NOMO-1 treated with DMSO at 0.1 percent for 48 hours (cell line): ENCODE measurements around the gene LRIT1.
"Not testable (repeated sequence)": the region's sequence is repeated elsewhere in the genome, so short reads cannot be mapped to it uniquely, and the experiment has no call there.

Source experiments
- DNase-seq: peaks from one replicate; lab custom pipeline; 2025; ENCODE audit not compliant: unreplicated experiment; lab: John Stamatoyannopoulos, UW

Gene LRIT1, protein sequence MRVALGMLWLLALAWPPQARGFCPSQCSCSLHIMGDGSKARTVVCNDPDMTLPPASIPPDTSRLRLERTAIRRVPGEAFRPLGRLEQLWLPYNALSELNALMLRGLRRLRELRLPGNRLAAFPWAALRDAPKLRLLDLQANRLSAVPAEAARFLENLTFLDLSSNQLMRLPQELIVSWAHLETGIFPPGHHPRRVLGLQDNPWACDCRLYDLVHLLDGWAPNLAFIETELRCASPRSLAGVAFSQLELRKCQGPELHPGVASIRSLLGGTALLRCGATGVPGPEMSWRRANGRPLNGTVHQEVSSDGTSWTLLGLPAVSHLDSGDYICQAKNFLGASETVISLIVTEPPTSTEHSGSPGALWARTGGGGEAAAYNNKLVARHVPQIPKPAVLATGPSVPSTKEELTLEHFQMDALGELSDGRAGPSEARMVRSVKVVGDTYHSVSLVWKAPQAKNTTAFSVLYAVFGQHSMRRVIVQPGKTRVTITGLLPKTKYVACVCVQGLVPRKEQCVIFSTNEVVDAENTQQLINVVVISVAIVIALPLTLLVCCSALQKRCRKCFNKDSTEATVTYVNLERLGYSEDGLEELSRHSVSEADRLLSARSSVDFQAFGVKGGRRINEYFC

GRCh38 chr10:84241185-84241790 is at the start of gene LRIT1:
Gene LRIT1 (minus strand): TSS chr10:84241546. CDS start chr10:84241439, 107 bp downstream.
- DNase-seq: no peak

DNA sequence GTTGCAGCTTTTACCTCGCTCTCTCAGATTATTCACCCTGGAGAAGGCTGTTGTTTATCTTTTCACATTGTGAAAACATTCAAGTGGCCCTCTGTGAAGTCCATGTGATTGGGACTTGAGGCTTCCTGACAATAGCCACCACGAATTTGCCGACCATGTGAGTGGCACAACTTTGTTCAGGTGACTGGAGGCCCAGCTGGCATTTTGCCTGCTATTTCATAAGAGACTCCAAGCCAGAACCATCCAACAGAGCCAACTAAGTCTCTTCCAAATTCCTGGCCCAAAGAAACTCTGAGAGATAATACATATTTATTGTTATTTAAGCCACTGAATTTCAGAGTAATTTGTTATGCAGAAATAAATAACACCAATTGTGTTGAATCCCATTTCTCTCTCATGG is 48.9 kb upstream of the LRIT1 start:
- DNase-seq: no peak

DNA sequence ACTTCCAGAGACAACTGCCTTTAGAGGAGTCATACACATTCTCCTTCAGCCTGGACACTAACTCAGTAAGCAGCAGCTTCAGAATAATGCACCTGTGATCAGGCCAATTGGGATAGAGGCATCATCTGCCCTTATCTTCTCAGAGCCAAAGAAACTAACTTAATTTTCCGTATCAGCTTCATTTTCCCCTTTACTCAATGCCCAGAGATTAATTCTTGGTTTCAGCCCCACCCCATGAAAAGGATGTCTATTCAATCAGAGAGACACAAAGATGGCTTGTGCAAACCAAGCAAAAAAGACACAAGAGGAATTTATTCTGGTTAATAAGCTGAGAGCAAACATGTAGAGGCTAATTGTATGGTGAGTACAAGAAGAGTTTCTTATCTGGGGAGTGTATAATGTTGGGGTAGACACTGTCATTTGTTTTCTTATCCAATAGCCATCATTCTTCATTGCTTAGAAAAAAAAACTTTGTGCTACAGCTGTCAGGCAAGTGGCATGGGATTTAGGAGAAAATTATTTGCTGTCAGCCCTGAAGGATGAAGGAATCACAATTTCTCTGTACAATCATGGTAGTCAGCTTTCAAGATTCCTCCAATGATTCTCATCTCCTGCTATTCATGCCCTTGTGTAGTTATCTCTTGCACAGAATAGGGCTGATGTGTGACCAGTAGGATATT is 48.3 kb upstream of the LRIT1 start:
- no peak for DNase-seq

DNA sequence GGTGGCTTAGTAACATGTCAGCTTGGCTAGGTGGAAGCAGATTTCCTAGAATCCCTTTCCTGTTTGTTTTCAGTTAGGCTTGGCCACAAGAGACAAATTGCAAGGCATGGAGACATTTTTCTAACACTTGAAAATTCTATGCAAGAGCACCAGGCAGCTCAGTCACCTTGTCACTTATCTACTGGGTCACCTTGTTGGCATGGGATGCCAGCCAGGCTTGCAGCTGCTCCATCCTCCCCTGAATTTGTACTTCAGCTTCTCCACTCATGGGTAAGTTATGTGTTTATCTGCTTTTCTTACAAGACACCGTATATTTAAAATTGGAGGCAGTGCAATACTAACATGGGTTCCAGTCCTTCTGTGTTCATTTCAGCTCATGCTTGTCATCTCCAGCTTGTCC is 46.8 kb upstream of the LRIT1 start:
- no peak for DNase-seq

DNA sequence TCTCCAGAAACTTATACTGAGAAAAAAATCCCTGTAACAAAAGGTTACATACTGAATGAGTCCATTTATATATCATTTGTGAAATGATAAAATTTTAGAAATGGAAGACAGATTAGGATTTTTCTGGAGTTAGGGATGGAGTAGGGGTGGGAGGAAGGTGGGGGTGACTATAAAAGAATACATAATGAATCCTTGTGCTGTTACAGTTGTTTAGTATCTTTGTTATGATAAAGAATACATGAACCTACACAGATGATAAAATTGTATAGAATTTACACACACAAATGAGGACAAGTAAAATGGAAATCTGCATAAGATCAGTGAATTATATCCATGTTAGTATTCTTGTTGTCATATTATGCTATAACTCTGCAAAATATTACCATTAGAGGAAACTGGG is 45.3 kb upstream of the LRIT1 start:
- DNase-seq: no peak

DNA sequence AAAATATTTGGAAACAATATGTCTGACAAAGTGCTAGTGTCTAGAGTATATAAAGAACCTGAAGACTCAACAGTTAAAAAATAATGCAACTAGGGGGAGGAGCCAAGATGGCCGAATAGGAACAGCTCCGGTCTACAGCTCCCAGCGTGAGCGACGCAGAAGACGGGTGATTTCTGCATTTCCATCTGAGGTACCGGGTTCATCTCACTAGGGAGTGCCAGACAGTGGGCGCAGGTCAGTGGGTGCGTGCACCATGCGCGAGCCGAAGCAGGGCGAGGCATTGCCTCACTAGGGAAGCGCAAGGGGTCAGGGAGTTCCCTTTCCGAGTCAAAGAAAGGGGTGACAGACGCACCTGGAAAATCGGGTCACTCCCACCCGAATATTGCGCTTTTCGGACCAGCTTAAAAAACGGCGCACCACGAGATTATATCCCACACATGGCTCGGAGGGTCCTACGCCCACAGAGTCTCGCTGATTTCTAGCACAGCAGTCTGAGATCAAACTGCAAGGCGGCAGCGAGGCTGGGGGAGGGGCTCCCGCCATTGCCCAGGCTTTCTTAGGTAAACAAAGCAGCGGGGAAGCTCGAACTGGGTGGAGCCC is 38.6 kb upstream of the LRIT1 start:
- DNase-seq: not testable (repeated sequence)

GRCh38 chr10:84270708-84271107 is 29.4 kb upstream of the LRIT1 start:
- DNase-seq: no peak

- no peak for DNase-seq
Measured at GRCh38 chr10:84269773-84270172, 28.4 kb upstream of the LRIT1 start.

DNA sequence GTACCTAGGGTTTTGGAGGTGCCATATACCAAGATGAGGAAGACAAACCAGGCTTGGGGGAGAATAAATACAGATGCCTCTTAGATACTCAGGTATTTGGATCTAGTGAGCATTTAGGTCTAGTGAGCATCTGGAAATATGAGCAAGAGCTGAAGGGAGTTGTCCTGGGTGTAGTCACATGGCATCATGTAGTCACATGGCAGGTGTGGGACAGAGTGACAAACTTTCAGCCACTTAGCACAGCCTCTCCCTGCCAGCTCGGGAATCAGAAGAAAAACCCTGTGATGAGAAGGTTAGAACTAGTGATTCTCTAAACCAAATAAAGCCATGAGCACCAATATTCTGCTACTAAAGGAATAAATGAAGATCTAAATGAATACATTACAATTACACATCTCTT is 27.8 kb upstream of the LRIT1 start:
- no peak for DNase-seq

- no peak for DNase-seq
Measured at GRCh38 chr10:84267503-84268126, 26.3 kb upstream of the LRIT1 start.

- no peak for DNase-seq
Measured at GRCh38 chr10:84265418-84265817, 24.1 kb upstream of the LRIT1 start.

DNA sequence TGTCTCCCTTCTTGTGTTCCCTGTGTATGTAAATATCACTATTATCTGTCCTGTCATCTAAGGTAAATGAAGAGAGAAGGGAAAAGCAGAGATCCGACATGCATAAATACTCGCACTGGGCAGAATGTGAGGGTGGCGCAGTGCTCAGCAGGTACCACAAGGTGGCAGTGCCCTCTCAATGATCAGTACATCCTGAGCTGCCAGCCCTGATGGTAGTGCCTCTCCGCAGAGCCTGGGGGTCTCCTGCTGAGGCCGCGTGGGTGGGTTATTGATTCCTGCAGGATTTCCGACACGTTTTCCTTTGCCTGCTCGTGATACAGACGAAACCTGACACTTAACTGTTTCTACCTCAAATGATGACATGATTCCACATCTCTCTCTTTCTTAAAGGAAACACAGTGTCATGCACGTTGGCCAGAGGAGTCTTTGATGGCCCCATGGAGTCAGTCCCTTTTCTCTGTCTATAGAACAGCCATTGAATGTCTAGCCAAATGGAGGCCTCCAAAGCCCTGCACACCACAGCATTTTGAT is 23.3 kb upstream of the LRIT1 start:
- peak; percentile 53 for DNase-seq

DNA sequence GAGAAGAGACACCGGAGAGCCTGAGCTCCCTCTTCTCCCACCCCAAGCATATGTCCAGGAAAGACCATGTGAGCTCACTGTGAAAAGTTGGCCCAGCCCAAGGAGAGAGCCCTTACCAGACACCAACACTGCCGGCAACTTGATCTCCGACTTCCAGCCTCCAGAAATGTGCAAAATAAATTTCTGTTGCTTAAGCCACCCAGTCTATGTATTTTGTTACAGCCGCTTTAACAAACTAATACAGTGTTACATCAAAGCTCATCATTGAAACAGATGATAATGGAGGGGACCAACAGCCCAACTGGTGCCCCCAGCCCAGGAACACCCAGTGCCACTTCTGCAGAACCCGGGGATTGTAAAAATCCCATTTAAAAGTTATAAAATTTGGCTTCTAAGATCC is 22.4 kb upstream of the LRIT1 start:
- no peak for DNase-seq

GRCh38 chr10:84262190-84262956 is 21.0 kb upstream of the LRIT1 start:
- no peak for DNase-seq

DNA sequence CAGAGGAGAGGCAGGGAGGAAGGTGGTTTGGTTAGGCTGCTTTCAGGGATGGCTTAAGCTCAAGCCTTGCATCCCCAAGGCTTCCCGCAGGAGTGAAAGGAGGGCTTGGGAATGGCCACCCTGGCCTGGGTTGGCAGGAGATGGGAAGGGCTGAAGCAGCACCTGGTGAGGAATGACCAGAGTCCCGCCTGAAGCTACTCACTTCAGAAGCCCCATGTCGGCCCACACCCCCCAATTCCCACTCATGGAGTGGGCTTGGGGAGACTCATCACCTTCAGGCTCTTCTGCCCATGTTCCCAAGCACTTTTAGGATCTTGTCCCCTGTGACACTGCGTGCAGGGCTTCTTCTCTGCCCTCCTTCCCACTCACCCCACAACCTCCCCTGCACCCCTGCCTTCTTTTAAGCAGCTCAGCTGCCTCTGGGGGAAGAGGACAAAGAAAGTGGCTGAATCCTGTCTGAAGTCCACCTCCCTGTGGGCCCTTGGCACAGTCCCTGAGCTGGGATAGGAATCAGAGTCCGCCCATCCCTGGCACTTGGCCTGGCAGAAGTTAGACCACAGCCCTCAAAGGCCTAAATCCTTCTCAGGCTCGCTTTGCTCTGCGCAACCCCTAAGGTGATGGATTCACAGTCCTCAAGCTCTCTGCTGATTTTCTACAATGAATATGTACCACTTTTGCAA is 20.0 kb upstream of the LRIT1 start:
- DNase-seq: no peak

DNA sequence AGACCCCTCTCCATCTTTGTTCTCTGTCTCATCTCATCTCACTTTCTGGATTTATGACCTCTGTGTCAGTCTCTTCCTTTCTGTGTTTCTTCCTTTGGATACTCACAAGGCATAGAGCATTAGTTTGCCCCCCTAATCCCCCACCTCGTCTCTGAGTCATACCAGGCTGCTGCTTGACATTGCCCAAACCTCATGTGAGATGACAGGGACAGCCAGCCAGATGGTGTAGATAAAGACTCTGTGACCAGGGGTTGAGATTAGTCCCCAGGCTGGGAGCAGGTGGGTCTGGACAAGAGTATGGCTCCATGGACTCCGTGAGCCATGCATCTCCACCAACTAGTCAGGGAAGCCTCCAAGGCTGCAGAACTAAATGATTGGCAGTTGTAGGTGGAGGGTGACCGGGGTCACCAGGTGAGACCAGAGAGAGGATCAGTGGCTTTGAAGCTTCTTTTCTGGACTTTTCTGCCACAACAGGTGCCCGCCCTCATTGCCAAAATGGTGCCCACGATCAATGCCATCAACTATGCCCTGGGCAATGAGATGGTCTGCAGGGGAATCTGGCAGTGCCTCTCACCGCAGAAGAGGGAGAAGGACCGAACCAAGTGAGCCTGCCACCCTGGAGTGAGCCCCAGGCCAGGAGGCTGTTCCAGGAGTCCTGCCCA is 16.8 kb upstream of the LRIT1 start:
- DNase-seq: no peak

DNA sequence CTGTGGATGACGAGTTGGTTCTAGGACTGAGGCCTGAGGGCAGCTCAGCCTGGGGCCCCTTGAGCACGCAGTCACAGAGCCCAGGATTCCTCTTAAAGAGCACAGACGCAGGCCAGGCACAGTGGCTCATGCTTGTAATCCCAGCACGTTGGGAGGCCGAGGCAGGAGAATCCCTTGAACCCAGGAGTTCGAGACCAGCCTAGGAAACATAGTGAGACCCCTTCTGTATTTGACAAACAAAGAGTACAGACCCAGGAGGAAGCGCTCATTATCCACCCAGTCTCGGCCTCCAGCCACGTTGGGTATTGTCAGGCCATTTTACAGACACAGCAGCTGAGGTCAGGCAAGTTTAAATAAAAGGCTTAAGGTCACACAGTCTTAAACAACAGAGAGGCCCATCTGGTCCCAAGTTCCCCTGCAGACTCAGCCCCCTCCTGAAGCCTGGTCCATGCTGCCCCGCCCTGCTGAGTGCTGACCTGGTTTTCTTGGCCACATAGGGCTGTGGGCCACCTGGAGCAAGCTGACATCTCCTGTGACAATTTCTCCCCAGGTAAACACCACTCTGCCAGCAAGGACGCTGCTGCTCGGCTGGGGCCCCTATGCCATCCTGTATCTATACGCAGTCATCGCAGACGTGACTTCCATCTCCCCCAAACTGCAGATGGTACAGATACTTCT is 16.1 kb upstream of the LRIT1 start:
- no peak for DNase-seq
